ENCODE data around the gene ACTBL2.

Gene ACTBL2

GRCh38 chr5:57495285-57496086 lies 12.9 kb upstream of the ACTBL2 start:
- DNase-seq (ENCODE audit: extremely low spot score), result no peak
- ChIA-PET CTCF (interaction anchor here (0.9 kb wide), 1 partner anchor 192 kb away, joined by 3 read pairs; no protein-coding TSS in a partner anchor), POLR2A (interaction anchor here (1.5 kb wide), 1 partner anchor 54 kb away, joined by 10 read pairs; no protein-coding TSS in a partner anchor)
- TF ChIP-seq HDGF (IDR thresholded peaks at IDR 0.05; ENCODE audit: borderline replicate concordance), result no peak
- TF ChIP-seq TARDBP (IDR thresholded peaks at IDR 0.05), result no peak
- no peak for TF ChIP-seq ELF4 (IDR thresholded peaks at IDR 0.05)
- TF ChIP-seq FOXA1 (IDR thresholded peaks at IDR 0.05), result no peak

GRCh38 chr5:57494104-57495098 lies 11.8 kb upstream of the ACTBL2 start:
- no peak for TF ChIP-seq BHLHE40 (IDR thresholded peaks at IDR 0.05; ENCODE audit: borderline replicate concordance)
- no peak for TF ChIP-seq HDGF (IDR thresholded peaks at IDR 0.05; ENCODE audit: borderline replicate concordance)
- no peak for TF ChIP-seq ZNF384 (IDR thresholded peaks at IDR 0.05)
- TF ChIP-seq FOXA1 (IDR thresholded peaks at IDR 0.05), result no peak
- TF ChIP-seq L3MBTL2 (conservative IDR thresholded peaks at IDR 0.05), result no peak
- no peak for TF ChIP-seq ARNT (IDR thresholded peaks at IDR 0.05)
- no peak for TF ChIP-seq SUZ12 (IDR thresholded peaks at IDR 0.05)
- TF ChIP-seq LEF1 (IDR thresholded peaks at IDR 0.05; ENCODE audit: borderline replicate concordance), result no peak
- no peak for TF ChIP-seq CTBP1 (IDR thresholded peaks at IDR 0.05; ENCODE audit: borderline replicate concordance)
- TF ChIP-seq NFRKB (IDR thresholded peaks at IDR 0.05), result no peak
- TF ChIP-seq FOXK2 (IDR thresholded peaks at IDR 0.05), result no peak
- CTCF ChIA-PET, result interaction anchor here (0.9 kb wide), 1 partner anchor 191 kb away, joined by 3 read pairs; no protein-coding TSS in a partner anchor
- DNase-seq (ENCODE audit: extremely low spot score), result peak; percentile 15
- POLR2A ChIA-PET, result interaction anchor here (0.6 to 1.5 kb wide), 2 partner anchors 53 to 966 kb away, joined by 4 to 10 read pairs; no protein-coding TSS in a partner anchor

GRCh38 chr5:57493034-57493433 lies 10.4 kb upstream of the ACTBL2 start:
- POLR2A ChIA-PET, result no interaction called here
- no peak for DNase-seq (ENCODE audit: extremely low spot score)
- TF ChIP-seq LEF1 (IDR thresholded peaks at IDR 0.05; ENCODE audit: borderline replicate concordance), result no peak
- no peak for TF ChIP-seq L3MBTL2 (conservative IDR thresholded peaks at IDR 0.05)
- no peak for TF ChIP-seq CTBP1 (IDR thresholded peaks at IDR 0.05; ENCODE audit: borderline replicate concordance)
- no peak for TF ChIP-seq HDGF (IDR thresholded peaks at IDR 0.05; ENCODE audit: borderline replicate concordance)
- no peak for TF ChIP-seq PKNOX1 (IDR thresholded peaks at IDR 0.05)
- TF ChIP-seq SP1 (IDR thresholded peaks at IDR 0.05), result no peak
- TF ChIP-seq ELF4 (IDR thresholded peaks at IDR 0.05), result no peak
- no peak for TF ChIP-seq FOXK2 (IDR thresholded peaks at IDR 0.05)
- TF ChIP-seq TARDBP (IDR thresholded peaks at IDR 0.05), result no peak
- no peak for TF ChIP-seq NFRKB (IDR thresholded peaks at IDR 0.05)
- TF ChIP-seq ARNT (IDR thresholded peaks at IDR 0.05), result no peak
- TF ChIP-seq FOXA1 (IDR thresholded peaks at IDR 0.05), result no peak
- CTCF ChIA-PET, result no interaction called here

GRCh38 chr5:57492632-57493031 lies 10.0 kb upstream of the ACTBL2 start:
- ChIA-PET POLR2A (no interaction called here), CTCF (no interaction called here)
- no peak for DNase-seq (ENCODE audit: extremely low spot score)
- TF ChIP-seq L3MBTL2 (conservative IDR thresholded peaks at IDR 0.05) (no peak), CTBP1 (IDR thresholded peaks at IDR 0.05; ENCODE audit: borderline replicate concordance) (no peak), NFRKB (IDR thresholded peaks at IDR 0.05) (no peak), BHLHE40 (IDR thresholded peaks at IDR 0.05; ENCODE audit: borderline replicate concordance) (no peak)

- ChIA-PET CTCF (interaction anchor here (0.5 kb wide), 1 partner anchor 120 kb away, joined by 8 read pairs; no protein-coding TSS in a partner anchor), POLR2A (no interaction called here)
- no peak for DNase-seq (ENCODE audit: extremely low spot score)
- no peak for TF ChIP-seq LEF1 (IDR thresholded peaks at IDR 0.05; ENCODE audit: borderline replicate concordance)
- no peak for TF ChIP-seq FOXM1 (IDR thresholded peaks at IDR 0.05; ENCODE audit: borderline replicate concordance)
- no peak for TF ChIP-seq FOXA1 (IDR thresholded peaks at IDR 0.05)
- no peak for TF ChIP-seq CTBP1 (IDR thresholded peaks at IDR 0.05; ENCODE audit: borderline replicate concordance)
- no peak for TF ChIP-seq SUZ12 (IDR thresholded peaks at IDR 0.05)
- no peak for TF ChIP-seq ELF4 (IDR thresholded peaks at IDR 0.05)
- no peak for TF ChIP-seq ARNT (IDR thresholded peaks at IDR 0.05)
- no peak for TF ChIP-seq FOXK2 (IDR thresholded peaks at IDR 0.05)
- no peak for TF ChIP-seq ZNF384 (IDR thresholded peaks at IDR 0.05)
- no peak for TF ChIP-seq HDGF (IDR thresholded peaks at IDR 0.05; ENCODE audit: borderline replicate concordance)
- TF ChIP-seq L3MBTL2 (conservative IDR thresholded peaks at IDR 0.05), result no peak
- TF ChIP-seq TARDBP (IDR thresholded peaks at IDR 0.05), result no peak
- no peak for TF ChIP-seq SP1 (IDR thresholded peaks at IDR 0.05)
- no peak for TF ChIP-seq BHLHE40 (IDR thresholded peaks at IDR 0.05; ENCODE audit: borderline replicate concordance)
Observed at GRCh38 chr5:57491369-57491965, 8.9 kb upstream of the ACTBL2 start.

GRCh38 chr5:57488215-57488955 lies 5.8 kb upstream of the ACTBL2 start:
- TF ChIP-seq FOXM1 (IDR thresholded peaks at IDR 0.05; ENCODE audit: borderline replicate concordance) (no peak), SP1 (IDR thresholded peaks at IDR 0.05) (no peak), HDGF (IDR thresholded peaks at IDR 0.05; ENCODE audit: borderline replicate concordance) (no peak), NFRKB (IDR thresholded peaks at IDR 0.05) (no peak)
- ChIA-PET CTCF (no interaction called here), POLR2A (no interaction called here)
- DNase-seq (ENCODE audit: extremely low spot score), result no peak
